ENCODE results near the gene ZC3H6. TPM values are rescaled to one million over a fixed set of nuclear protein-coding genes. Genes with fewer than 3 reads are reported as not detected.
"Not testable (repeated sequence)": the region's sequence is repeated elsewhere in the genome, so short reads cannot be mapped to it uniquely, and the experiment has no call there.

The ZC3H6 gene
- total and polyA plus RNA-seq, 3 experiments from 2014 or later, result 7.2 to 9.6 (median 7.5) TPM

DNA sequence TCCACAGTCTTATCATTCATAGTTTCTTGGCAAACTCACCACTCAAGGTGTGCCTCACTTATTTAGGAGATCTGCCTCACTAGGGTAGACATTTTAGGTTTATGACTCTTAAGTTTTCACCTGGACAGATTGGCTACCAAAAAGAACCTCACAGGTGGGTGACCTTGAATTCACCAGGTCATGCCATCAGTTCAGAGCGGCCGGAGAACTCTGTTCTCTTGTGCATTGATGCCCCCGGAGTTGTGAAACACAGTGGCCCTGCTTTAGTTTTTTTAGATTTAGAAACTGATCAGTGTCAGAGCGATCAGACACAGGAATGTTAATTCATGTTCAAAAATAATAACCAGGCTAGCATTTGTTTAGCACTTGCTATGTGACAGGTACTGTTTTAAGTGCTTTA is 6.7 kb downstream of the ZC3H6 start:
- H3K4me3 ChIP-seq (ENCODE audit: low read length); CTCF ChIA-PET; H3K27ac ChIP-seq (ENCODE audit: low read depth, low read length); POLR2A ChIA-PET; H3K36me3 Mint-ChIP-seq; H3K27me3 ChIP-seq (ENCODE audit: insufficient read depth, low read length, poor library complexity, severe bottlenecking); H3K36me3 ChIP-seq (ENCODE audit: insufficient read depth, low read length); H3K27me3 Mint-ChIP-seq; H3K9me3 ChIP-seq (ENCODE audit: low read length); H3K4me3 Mint-ChIP-seq; DNase-seq; H3K9me3 Mint-ChIP-seq: not testable (repeated sequence)
- H3K27ac Mint-ChIP-seq, result peak overlapping the region in 1 of 8 donors; percentile 1
- peaks cover 34 to 59% (median 47%) of the 10 kb centered on the region in 3 donors for H3K4me1 Mint-ChIP-seq
- H3K4me1 ChIP-seq (ENCODE audit: insufficient read depth, low read length), result peaks cover 10% of the 10 kb centered on the region

DNA sequence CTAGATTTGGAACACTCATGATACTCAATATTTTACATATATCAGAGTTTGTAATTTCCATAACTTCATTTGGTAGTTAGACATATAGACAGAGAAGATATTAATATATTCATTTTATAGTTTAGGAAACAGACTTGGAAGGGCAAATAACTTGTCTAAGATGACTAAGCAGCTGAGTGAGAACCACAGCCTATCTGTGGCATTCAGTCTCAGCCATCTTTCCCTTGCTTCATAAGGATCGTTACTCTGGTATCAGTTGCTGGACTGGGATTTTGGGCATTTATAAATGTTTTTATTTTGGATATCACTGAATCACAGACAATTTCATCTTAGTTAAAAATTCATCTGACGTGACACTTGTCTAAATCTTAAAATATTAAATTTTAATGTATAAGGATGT is 8.1 kb downstream of the ZC3H6 start:
- H3K36me3 Mint-ChIP-seq; H3K27ac ChIP-seq (ENCODE audit: low read depth, low read length); H3K4me3 Mint-ChIP-seq; H3K27ac Mint-ChIP-seq; H3K9me3 ChIP-seq (ENCODE audit: low read length); H3K4me3 ChIP-seq (ENCODE audit: low read length); H3K36me3 ChIP-seq (ENCODE audit: insufficient read depth, low read length); DNase-seq; H3K27me3 ChIP-seq (ENCODE audit: insufficient read depth, low read length, poor library complexity, severe bottlenecking); POLR2A ChIA-PET; H3K9me3 Mint-ChIP-seq; H3K27me3 Mint-ChIP-seq; CTCF ChIA-PET; H3K4me1 ChIP-seq (ENCODE audit: insufficient read depth, low read length): not testable (repeated sequence)
- peaks cover 27 to 55% (median 35%) of the 10 kb centered on the region in 3 donors for H3K4me1 Mint-ChIP-seq

DNA sequence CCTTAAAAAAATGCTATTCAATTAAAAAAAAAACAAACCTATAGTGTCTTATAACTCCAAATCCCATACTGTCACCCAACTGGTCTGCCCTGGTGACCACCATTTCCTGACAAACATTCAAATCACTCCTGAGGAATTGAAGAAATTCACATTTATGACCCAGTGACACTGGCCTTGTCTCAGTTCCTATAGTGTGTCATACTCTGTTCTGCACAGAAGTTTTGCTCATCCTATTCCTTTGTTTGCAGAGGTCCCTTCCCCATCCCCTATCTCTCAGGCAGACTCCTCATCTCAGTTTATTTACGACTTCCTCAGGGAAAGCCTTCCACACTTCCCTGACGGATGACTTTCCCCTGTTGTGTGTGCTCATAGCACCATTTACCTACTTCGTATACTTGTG is 14.7 kb downstream of the ZC3H6 start:
- Mint-ChIP-seq H3K4me3 (no peak overlapping the region), H3K27ac (no peak overlapping the region), H3K4me1 (peaks cover 0 to 21% (median 3%) of the 10 kb centered on the region in 3 donors), H3K27me3 (no peaks in the 10 kb centered on the region), H3K36me3 (peaks cover 0 to 5% (median 0%) of the 10 kb centered on the region in 3 donors), H3K9me3 (no peaks in the 10 kb centered on the region)
- ChIA-PET CTCF (no interaction called here), POLR2A (no interaction called here)
- H3K36me3 ChIP-seq (ENCODE audit: insufficient read depth, low read length), result no peaks in the 10 kb centered on the region
- H3K4me1 ChIP-seq (ENCODE audit: insufficient read depth, low read length), result no peaks in the 10 kb centered on the region
- DNase-seq, result no peak
- no peak overlapping the region for H3K27ac ChIP-seq (ENCODE audit: low read depth, low read length)
- no peaks in the 10 kb centered on the region for H3K9me3 ChIP-seq (ENCODE audit: low read length)
- H3K4me3 ChIP-seq (ENCODE audit: low read length), result no peak overlapping the region
- no peaks in the 10 kb centered on the region for H3K27me3 ChIP-seq (ENCODE audit: insufficient read depth, low read length, poor library complexity, severe bottlenecking)

DNA sequence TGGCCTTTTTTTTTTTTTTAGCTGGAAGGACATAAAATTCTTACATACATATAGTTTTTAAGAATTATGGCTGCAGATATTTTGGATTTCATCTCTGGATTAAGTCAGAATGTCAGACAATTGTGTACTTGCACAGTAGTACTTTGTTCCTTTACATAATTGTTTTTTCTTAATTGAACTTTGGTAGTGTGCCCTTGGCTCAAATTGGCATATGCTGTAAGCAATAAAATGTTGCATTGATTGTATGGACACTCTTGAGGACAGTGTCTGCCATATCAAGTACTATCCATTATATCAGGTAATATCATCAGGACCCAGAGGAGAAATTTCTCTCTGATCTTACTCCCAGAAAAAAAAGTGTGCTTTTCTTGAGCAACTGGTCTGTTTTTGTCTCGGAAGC is 15.3 kb downstream of the ZC3H6 start:
- Histone ChIP-seq H3K27me3 (ENCODE audit: insufficient read depth, low read length, poor library complexity, severe bottlenecking) (no peaks in the 10 kb centered on the region), H3K27ac (ENCODE audit: low read depth, low read length) (no peak overlapping the region), H3K4me1 (ENCODE audit: insufficient read depth, low read length) (no peaks in the 10 kb centered on the region), H3K36me3 (ENCODE audit: insufficient read depth, low read length) (no peaks in the 10 kb centered on the region), H3K4me3 (ENCODE audit: low read length) (no peak overlapping the region), H3K9me3 (ENCODE audit: low read length) (no peaks in the 10 kb centered on the region)
- ChIA-PET CTCF (no interaction called here), POLR2A (no interaction called here)
- no peak for DNase-seq
- H3K4me1 Mint-ChIP-seq, result peaks cover 3 to 22% (median 6%) of the 10 kb centered on the region in 3 donors
- no peaks in the 10 kb centered on the region for H3K9me3 Mint-ChIP-seq
- H3K27me3 Mint-ChIP-seq, result no peaks in the 10 kb centered on the region
- no peak overlapping the region for H3K27ac Mint-ChIP-seq
- H3K4me3 Mint-ChIP-seq, result no peak overlapping the region
- peaks cover 0 to 5% (median 0%) of the 10 kb centered on the region in 3 donors for H3K36me3 Mint-ChIP-seq

DNA sequence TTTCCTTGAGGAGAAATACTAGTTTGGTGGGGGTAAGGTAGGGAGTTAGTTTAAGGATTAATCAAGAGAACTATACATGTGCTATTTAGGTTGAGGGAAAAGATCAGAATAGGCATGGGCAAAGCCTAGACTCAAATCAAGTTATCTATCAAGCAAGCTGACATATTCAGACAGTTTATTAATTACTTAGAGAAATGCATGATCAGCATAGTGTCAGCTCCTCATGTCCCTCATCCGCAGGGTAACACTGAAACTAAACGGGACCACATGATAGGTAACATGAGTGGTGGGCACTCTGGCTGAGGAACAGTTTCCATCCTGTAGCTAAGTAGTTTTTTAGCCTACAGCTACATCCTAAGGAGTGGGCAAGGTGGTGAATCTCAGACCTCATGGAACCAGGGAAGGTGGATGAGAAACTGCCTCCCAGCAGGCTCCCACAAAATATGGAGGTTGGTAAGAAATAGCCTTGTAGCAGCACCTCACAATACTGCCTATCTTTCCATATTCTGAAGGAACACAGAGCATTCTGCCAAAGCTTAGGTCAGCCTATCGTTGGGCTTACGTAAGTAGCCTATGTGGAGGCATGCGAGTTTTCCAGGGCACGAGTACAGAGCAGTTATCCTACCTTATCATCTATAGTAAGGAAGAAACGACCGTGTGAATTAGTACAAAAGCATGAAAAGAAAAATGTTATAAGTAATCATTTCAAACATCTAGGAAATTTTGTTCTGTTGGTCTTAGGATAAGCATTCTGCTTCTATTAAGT is 18.4 kb downstream of the ZC3H6 start:
- no peaks in the 10 kb centered on the region for H3K9me3 ChIP-seq (ENCODE audit: low read length)
- no peaks in the 10 kb centered on the region for H3K36me3 ChIP-seq (ENCODE audit: insufficient read depth, low read length)
- H3K27ac ChIP-seq (ENCODE audit: low read depth, low read length), result no peak overlapping the region
- H3K27ac Mint-ChIP-seq, result no peak overlapping the region
- POLR2A ChIA-PET, result no interaction called here
- H3K4me1 Mint-ChIP-seq, result peaks cover 10 to 15% (median 12%) of the 10 kb centered on the region in 3 donors
- no peaks in the 10 kb centered on the region for H3K27me3 ChIP-seq (ENCODE audit: insufficient read depth, low read length, poor library complexity, severe bottlenecking)
- H3K4me3 Mint-ChIP-seq, result no peak overlapping the region
- no peak for DNase-seq
- CTCF ChIA-PET, result no interaction called here
- H3K4me1 ChIP-seq (ENCODE audit: insufficient read depth, low read length), result no peaks in the 10 kb centered on the region
- H3K36me3 Mint-ChIP-seq, result peaks cover 0 to 5% (median 0%) of the 10 kb centered on the region in 3 donors
- no peaks in the 10 kb centered on the region for H3K27me3 Mint-ChIP-seq
- no peaks in the 10 kb centered on the region for H3K9me3 Mint-ChIP-seq
- no peak overlapping the region for H3K4me3 ChIP-seq (ENCODE audit: low read length)

DNA sequence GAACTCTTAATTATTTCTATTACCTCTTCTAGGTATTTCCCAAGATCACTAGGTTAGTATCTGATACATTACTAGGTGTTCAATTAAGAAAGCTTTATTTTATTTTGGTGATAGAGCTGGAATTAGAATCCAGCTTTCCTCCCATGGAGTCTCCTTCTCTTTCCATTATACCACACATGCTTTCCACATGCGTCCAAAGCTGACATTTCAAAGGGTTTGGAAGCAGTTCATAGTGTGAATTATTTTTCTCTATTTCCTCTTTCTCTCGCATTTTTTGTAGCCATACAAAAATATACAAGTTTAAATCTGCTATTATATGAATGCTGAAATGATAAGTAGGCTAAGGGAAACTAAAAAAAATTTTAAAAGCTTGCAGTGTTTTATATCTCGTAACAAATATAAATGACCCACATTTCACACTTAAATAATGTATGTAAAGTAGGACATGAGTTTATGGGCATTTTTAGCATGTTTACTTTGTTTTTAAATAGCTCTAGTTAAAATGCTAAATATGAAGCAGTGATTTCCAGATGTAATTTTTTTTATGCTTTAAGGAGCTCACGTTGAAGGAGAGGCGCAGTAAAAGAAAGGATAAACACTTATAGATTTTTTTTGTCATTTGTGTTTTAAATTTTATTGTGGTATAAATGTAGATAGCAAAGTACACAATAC is 20.1 kb downstream of the ZC3H6 start:
- H3K27ac Mint-ChIP-seq, result no peak overlapping the region
- H3K9me3 ChIP-seq (ENCODE audit: low read length), result no peaks in the 10 kb centered on the region
- peaks cover 7 to 15% (median 12%) of the 10 kb centered on the region in 3 donors for H3K4me1 Mint-ChIP-seq
- H3K36me3 ChIP-seq (ENCODE audit: insufficient read depth, low read length), result no peaks in the 10 kb centered on the region
- H3K36me3 Mint-ChIP-seq, result peaks cover 0 to 9% (median 3%) of the 10 kb centered on the region in 3 donors
- no peak overlapping the region for H3K4me3 Mint-ChIP-seq
- no peak overlapping the region for H3K27ac ChIP-seq (ENCODE audit: low read depth, low read length)
- H3K9me3 Mint-ChIP-seq, result no peaks in the 10 kb centered on the region
- no peaks in the 10 kb centered on the region for H3K27me3 ChIP-seq (ENCODE audit: insufficient read depth, low read length, poor library complexity, severe bottlenecking)
- ChIA-PET POLR2A (no interaction called here), CTCF (no interaction called here)
- no peak for DNase-seq
- no peaks in the 10 kb centered on the region for H3K4me1 ChIP-seq (ENCODE audit: insufficient read depth, low read length)
- H3K4me3 ChIP-seq (ENCODE audit: low read length), result no peak overlapping the region
- no peaks in the 10 kb centered on the region for H3K27me3 Mint-ChIP-seq

DNA sequence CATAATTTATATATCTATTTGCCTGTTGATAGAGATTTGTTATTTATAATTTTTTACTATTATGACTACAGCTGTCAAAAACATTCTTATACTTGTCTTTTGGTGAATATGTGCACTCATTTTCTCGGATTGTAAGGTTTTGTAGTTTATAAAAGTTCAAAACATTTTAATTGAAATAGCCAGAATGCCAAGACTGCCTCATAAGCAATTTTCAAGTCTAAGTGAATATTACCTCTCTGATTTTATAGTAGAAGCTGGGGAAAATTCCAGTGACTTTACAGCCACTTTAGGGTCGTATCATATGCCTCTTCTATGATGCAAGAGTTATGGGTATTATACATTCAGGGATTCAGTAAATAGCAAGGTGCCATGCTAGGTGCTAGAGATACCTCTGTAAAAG is 21.0 kb downstream of the ZC3H6 start:
- no peak overlapping the region for H3K27ac Mint-ChIP-seq
- POLR2A ChIA-PET, result no interaction called here

DNA sequence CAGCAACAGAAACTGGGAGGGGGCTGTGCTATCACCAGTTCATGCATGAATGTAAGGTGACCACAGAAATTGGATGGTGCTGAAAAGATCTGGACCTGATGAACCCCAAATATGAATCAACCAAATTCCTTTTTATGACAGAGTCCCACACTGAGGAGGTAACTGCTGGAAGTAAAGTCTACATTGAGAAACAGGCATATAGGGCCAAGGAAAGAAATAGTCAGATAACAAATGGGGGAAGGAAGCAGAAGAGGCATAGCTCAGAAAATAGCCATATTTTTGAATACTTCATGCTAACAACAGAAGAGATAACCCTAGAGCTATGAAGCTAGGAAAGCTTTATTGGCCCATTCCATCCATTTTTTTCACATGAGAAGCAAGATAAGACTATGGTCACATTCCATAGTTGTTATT is 25.8 kb downstream of the ZC3H6 start:
- Histone ChIP-seq H3K27me3 (ENCODE audit: insufficient read depth, low read length, poor library complexity, severe bottlenecking) (no peaks in the 10 kb centered on the region), H3K27ac (ENCODE audit: low read depth, low read length) (no peak overlapping the region), H3K36me3 (ENCODE audit: insufficient read depth, low read length) (peaks cover 10% of the 10 kb centered on the region), H3K4me1 (ENCODE audit: insufficient read depth, low read length) (no peaks in the 10 kb centered on the region), H3K4me3 (ENCODE audit: low read length) (no peak overlapping the region), H3K9me3 (ENCODE audit: low read length) (no peaks in the 10 kb centered on the region)
- Mint-ChIP-seq H3K27ac (peak overlapping the region in 1 of 8 donors; percentile 61), H3K36me3 (peaks cover 9 to 52% (median 27%) of the 10 kb centered on the region in 3 donors), H3K9me3 (no peaks in the 10 kb centered on the region), H3K4me3 (no peak overlapping the region), H3K27me3 (no peaks in the 10 kb centered on the region), H3K4me1 (peaks cover 3 to 7% (median 6%) of the 10 kb centered on the region in 3 donors)
- ChIA-PET POLR2A (no interaction called here), CTCF (no interaction called here)
- DNase-seq, result no peak

More for the DNA sequence above, 21.0 kb downstream of the ZC3H6 start:
- H3K4me1 ChIP-seq (ENCODE audit: insufficient read depth, low read length), result no peaks in the 10 kb centered on the region
- peaks cover 7 to 15% (median 12%) of the 10 kb centered on the region in 3 donors for H3K4me1 Mint-ChIP-seq
- H3K27me3 ChIP-seq (ENCODE audit: insufficient read depth, low read length, poor library complexity, severe bottlenecking), result no peaks in the 10 kb centered on the region
- H3K4me3 Mint-ChIP-seq, result no peak overlapping the region
- no peaks in the 10 kb centered on the region for H3K36me3 ChIP-seq (ENCODE audit: insufficient read depth, low read length)
- H3K9me3 Mint-ChIP-seq, result no peaks in the 10 kb centered on the region
- CTCF ChIA-PET, result no interaction called here
- H3K27me3 Mint-ChIP-seq, result no peaks in the 10 kb centered on the region
- H3K4me3 ChIP-seq (ENCODE audit: low read length), result no peak overlapping the region
- no peaks in the 10 kb centered on the region for H3K9me3 ChIP-seq (ENCODE audit: low read length)
- DNase-seq, result no peak
- no peak overlapping the region for H3K27ac ChIP-seq (ENCODE audit: low read depth, low read length)
- H3K36me3 Mint-ChIP-seq, result peaks cover 3 to 16% (median 9%) of the 10 kb centered on the region in 3 donors
